ENCODE data around the gene OLFM3. TPM values are rescaled to one million over a fixed set of nuclear protein-coding genes. Genes with fewer than 3 reads are reported as not detected.
A peak's percentile ranks its signal among the peaks of the same experiment; 100 is the strongest.

OLFM3 gene
- total RNA-seq, 3 donors from 2014 or later = 0.12 to 2.6 (median 0.22) TPM

DNA sequence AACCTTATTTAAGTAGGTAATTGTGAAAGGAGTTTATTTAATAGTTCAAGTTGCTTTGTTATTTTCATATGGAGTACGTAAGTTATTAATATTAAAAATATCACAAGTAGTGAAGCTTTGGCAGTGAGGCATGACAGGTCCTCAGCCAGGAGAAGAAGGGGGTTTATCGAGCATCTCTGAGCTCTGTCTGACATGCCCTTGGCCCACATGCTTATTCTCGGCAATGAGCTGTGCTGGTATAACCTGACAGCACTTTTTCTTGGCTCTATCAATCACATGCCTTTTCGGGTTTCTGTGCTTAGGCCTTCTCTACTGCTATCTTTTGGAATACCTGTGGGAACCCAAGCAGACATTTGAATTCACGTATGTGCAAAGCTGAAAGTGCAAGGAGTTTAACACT is 84.8 kb downstream of the OLFM3 start:
- no peaks in the 10 kb centered on the region for H3K9me3 ChIP-seq
- no peak overlapping the region for H3K4me3 ChIP-seq
- TF ChIP-seq, protein P1, sequence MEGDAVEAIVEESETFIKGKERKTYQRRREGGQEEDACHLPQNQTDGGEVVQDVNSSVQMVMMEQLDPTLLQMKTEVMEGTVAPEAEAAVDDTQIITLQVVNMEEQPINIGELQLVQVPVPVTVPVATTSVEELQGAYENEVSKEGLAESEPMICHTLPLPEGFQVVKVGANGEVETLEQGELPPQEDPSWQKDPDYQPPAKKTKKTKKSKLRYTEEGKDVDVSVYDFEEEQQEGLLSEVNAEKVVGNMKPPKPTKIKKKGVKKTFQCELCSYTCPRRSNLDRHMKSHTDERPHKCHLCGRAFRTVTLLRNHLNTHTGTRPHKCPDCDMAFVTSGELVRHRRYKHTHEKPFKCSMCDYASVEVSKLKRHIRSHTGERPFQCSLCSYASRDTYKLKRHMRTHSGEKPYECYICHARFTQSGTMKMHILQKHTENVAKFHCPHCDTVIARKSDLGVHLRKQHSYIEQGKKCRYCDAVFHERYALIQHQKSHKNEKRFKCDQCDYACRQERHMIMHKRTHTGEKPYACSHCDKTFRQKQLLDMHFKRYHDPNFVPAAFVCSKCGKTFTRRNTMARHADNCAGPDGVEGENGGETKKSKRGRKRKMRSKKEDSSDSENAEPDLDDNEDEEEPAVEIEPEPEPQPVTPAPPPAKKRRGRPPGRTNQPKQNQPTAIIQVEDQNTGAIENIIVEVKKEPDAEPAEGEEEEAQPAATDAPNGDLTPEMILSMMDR (IDR thresholded peaks at IDR 0.05) = no peak
- H3K36me3 ChIP-seq (ENCODE audit: low read depth) = no peaks in the 10 kb centered on the region
- DNase-seq (no peak), ATAC-seq (no peak)
- intact Hi-C loops (cut with DNase I, micrococcal nuclease) = no loop called here
- no peaks in the 10 kb centered on the region for H3K4me1 ChIP-seq (ENCODE audit: low read depth)

DNA sequence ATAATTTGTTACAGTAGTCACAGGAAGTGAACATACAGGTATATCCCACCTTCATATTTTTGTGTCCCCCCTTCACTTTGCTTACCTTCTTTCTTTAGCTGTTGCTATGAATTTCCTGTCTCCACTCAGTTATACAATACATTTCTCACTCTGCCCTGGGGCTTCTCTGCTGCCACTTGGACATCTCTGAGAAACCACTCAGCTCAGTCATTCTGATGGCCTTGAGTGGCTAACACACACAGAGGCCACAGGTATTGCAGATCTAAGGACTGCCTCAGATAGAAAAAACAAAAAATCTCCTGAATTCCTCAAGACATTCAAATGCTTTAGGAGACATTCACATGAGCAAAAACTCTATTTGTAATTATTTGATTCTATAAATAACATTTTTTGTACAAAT is 87.7 kb downstream of the OLFM3 start:
- no peak for DNase-seq
- no peak overlapping the region for H3K4me3 ChIP-seq
- intact Hi-C loops (cut with DNase I, micrococcal nuclease) = no loop called here
- no peaks in the 10 kb centered on the region for H3K4me1 ChIP-seq (ENCODE audit: low read depth)
- no peaks in the 10 kb centered on the region for H3K9me3 ChIP-seq
- no peaks in the 10 kb centered on the region for H3K36me3 ChIP-seq (ENCODE audit: low read depth)
- TF ChIP-seq, protein P1 (IDR thresholded peaks at IDR 0.05) = no peak
- ATAC-seq = no peak

DNA sequence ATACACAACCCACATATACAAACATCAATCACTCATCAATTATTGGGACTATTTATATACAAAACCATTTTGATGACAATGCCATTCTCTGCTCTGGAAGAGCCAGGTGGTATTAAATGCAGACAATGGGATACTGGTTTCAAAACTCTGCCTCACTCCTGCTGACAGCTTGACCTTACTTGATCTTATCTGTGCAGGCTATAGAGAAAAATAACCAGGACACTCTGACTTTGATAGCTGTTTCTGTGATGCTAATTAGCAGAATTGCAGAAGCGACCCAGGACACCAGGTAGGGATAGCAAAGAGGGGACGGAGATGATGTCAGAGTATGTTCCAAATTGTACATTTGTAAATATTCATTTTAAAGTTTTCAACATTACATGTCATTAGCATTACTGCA is 89.5 kb downstream of the OLFM3 start:
- ATAC-seq = no peak

DNA sequence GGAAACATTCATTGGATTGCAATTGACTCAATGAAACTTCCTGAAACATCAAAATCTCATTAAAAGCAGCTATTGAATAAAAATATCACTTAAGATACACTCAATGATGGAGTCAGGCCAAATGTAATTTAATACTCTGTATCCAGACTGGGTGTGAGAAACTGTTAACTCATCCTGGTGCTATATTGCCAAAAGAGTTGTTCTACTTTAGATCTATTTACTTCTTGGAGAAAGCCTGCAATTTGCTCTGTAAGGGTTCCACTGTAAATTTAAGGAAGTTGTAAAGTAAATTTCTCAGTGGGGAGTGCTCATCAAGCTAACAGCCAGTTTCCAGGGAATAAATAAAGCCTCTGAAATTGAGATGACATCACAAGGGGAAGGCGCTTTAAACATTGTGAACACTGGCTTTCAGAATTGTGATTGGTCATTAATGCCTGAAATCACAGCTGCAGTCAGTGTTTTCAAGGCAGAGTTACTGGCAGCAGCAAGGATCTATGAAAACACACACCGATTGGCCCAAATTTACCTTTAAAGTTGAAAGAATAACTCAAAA is 91.4 kb downstream of the OLFM3 start:
- DNase-seq = no peak
- peak; percentile 54 for ATAC-seq
- Histone ChIP-seq H3K4me1 (ENCODE audit: low read depth) (no peaks in the 10 kb centered on the region), H3K36me3 (ENCODE audit: low read depth) (no peaks in the 10 kb centered on the region), H3K4me3 (no peak overlapping the region), H3K9me3 (no peaks in the 10 kb centered on the region)
- intact Hi-C loops (cut with DNase I, micrococcal nuclease) = no loop called here
- TF ChIP-seq, protein P1 (IDR thresholded peaks at IDR 0.05) = no peak

More for the DNA sequence above, 89.5 kb downstream of the OLFM3 start:
- H3K4me3 ChIP-seq = no peak overlapping the region
- intact Hi-C loops (cut with DNase I, micrococcal nuclease) = no loop called here
- H3K4me1 ChIP-seq (ENCODE audit: low read depth) = no peaks in the 10 kb centered on the region
- DNase-seq = no peak
- no peaks in the 10 kb centered on the region for H3K9me3 ChIP-seq
- no peaks in the 10 kb centered on the region for H3K36me3 ChIP-seq (ENCODE audit: low read depth)
- TF ChIP-seq, protein P1 (IDR thresholded peaks at IDR 0.05) = no peak

DNA sequence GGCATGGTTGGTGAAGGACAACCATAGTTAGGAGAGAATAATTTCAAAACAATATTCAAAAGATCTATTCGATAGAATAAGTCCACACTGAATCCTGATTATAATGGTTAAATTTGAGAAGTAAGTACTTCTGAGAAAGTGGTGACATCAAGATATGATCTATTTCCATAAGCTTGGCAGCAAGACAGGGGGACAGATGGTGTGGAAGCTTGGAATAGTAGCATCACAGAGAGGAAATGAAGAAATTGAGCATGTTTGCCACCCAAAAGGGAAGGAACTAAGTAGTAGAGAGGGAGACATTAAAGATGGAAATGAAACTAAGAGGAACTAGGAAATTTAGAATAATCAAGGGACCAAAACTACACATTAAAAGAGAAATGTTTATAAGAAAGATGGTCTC is 94.5 kb downstream of the OLFM3 start:
- intact Hi-C loops (cut with DNase I, micrococcal nuclease) = no loop called here
- Histone ChIP-seq H3K4me3 (no peak overlapping the region), H3K9me3 (no peaks in the 10 kb centered on the region), H3K4me1 (ENCODE audit: low read depth) (no peaks in the 10 kb centered on the region), H3K36me3 (ENCODE audit: low read depth) (no peaks in the 10 kb centered on the region)
- TF ChIP-seq, protein P1 (IDR thresholded peaks at IDR 0.05) = no peak
- no peak for DNase-seq
- no peak for ATAC-seq

DNA sequence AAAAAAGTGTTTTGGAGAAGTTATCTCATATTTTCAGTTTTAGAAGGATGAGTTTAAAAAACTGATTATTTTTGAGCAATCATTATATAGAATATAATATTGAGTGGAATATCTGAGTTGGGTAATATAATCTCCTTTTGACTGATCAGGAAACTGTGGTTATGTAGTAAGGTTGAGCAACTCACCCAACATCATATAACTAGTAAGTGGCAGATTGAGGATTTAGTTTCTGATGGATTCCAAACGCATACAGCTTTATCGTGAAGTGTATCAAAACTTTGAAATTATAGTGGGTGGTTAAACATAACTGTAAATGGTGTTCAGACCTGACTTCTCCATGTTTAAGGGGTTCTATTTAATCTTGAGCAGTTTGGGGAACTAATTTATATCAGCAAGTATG is 98.6 kb downstream of the OLFM3 start:
- no peak for DNase-seq
- intact Hi-C loops (cut with DNase I, micrococcal nuclease) = no loop called here
- ATAC-seq = no peak
- Histone ChIP-seq H3K36me3 (ENCODE audit: low read depth) (no peaks in the 10 kb centered on the region), H3K4me3 (no peak overlapping the region), H3K9me3 (no peaks in the 10 kb centered on the region), H3K4me1 (ENCODE audit: low read depth) (no peaks in the 10 kb centered on the region)
- TF ChIP-seq, protein P1 (IDR thresholded peaks at IDR 0.05) = no peak
